Measurements from ENCODE around the gene SRL.

DNA sequence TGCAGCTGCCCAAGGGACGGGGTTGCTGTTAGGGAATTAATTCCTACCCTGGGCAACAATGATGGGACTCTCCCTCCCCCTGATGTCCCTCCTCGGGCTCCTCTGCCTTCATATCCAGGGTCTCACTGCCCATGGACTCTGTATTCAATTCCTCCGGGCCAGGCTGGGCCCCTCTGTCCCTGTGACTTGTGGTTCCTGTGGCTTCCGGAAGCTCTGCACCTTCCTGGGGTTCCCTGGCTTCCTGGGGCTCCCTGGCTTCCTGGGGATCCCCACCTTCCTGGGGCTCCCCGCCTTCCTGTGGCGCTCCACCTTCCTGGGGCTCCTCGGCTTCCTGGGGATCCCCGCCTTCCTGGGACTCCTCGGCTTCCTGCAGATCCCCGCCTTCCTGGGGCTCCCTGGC, 35.2 kb downstream of the SRL start:
- TF ChIP-seq EZH2 (IDR thresholded peaks at IDR 0.05) (no peak), POLR2AphosphoS5 (IDR thresholded peaks at IDR 0.05; ENCODE audit: borderline replicate concordance, low read depth, low read length) (no peak)
